GM19463 (cell line): Measurements from ENCODE around the gene ANKS1B.

Source experiments
- ATAC-seq: cut with Tn5 transposase; IDR thresholded peaks from one replicate; pipeline ENCODE4 v1.9.1; 2021; ENCODE audit warnings: mild to moderate bottlenecking, moderate library complexity; ENCODE audit not compliant: unreplicated experiment

ANKS1B gene

DNA sequence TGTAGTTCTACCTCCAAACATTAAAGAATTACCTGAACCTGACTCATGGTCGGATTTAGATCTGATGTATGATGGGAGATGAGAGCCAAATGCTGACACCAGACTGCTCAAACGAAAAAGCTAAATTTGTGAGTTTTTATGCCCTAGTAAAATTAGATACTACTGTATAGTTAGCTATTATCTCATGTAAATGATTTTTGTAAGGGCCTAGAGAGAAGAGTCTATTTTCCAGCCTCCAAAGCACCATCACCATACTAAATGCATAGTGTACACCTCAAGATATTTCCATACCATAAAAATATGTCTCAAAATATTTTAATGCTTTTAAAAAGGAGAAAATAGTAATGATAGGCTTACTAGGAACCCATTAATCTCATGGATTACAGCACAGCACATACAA is 18.3 kb downstream of the ANKS1B start:
- ATAC-seq = no peak

DNA sequence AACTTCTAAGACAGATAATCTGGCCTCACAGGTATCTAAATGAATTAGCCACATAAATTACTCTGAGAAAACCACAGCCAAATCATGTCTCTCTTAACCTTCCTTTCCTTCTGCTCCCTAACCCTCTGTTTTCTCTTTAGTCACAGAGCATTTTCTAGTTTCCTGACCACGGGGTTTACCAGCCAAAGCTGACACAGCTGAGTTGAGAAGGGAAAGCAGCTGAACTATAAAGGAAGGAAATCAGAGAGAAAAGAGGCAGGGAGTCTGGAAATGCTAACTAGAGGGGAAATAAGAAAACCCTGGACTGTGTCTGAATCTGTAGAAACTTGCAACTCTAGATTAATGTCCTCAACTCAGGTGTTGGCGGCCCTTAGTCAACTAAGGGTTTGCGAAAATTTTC is 24.4 kb downstream of the ANKS1B start:
- no peak for ATAC-seq

DNA sequence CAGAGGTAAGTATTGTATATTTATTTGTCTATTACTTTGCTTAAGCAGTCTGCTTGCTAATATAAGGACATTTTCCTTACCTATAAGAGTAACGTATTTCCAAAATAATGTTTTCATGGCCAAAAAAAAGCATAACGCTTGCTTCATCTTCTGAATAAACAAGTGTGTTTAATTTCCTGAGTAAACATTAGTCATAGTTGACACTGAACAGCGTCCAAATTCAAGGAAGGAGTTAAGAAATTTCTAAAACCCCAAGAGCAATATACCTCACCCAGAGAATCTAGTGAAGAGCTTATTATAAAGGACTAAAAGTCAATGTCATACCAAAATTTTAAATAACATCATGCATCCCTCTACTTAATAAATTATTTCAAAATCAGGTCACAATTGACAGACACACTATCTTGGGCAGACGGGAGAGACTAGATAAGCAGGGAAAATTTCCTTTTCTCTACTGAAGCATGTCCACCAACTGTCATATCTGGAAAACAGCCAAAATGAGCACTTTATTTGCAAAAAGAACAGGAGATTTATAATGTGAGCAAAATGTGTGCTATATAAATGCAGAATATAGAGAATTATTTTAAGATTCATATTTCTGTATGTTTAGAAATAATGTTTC is 25.1 kb downstream of the ANKS1B start:
- no peak for ATAC-seq

DNA sequence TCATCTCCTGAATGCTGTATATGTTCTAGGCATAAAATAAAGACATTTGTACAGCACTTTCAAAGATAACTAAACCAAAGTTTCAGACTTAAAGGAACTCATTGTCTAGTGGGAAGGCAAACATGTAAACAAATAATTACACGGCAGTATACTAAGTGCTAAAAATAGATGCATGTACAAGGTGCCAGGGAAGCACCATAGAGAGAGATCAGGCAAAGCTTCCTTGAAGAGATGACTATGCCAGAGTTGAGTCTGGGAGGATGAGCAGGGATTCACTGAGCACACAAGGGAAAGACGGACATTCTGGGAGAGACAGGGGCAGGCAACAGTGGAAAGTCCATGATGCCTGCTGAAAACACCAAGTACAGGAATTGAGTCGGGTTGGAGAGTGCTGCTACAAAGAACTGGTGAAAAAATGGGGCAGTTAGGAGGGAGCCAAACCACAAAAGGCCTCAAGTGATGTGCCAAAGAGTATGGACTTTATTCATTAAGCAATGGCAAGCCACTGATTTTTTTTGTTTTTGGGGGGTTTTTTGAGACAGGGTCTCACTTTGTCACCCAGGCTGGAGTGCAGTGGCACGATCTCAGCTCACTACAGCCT is 26.8 kb downstream of the ANKS1B start:
- no peak for ATAC-seq

DNA sequence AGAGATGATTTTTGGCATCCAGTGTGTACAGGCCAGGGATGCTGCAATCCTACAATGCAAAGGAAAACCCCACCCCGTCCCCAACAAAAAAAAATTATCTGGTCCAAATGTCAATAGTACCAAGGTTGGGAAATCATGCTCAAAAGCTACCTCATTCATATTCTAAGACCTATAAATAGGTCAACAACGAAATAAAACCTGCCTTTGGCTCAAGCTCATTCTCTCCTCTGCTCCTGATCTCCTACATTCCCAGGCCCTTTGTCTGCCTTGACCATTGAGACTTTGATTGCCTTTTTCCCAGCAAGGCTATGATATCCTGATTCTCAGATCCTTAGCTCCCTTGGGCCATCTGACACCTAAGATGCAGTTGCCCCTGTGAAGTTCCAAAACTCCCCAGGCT is 30.0 kb downstream of the ANKS1B start:
- no peak for ATAC-seq

DNA sequence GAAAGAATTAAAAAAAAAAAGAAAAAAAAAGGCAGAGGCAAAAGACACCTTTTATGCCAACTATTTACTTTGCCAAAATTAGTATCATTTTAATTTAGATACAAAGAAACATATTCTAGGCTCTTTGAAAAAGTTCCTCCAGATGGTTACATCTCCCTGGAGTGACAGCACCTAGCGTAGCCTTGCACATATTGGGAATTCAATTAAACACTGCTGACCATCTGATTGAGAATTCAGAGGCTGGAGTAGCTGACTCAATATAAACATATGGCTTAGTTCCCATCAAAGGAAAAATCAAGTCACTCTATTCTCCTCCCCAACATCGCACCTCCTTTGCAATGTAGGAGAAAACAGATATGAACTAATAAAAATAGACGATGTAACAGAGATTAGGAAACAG is 36.4 kb downstream of the ANKS1B start:
- ATAC-seq = no peak

DNA sequence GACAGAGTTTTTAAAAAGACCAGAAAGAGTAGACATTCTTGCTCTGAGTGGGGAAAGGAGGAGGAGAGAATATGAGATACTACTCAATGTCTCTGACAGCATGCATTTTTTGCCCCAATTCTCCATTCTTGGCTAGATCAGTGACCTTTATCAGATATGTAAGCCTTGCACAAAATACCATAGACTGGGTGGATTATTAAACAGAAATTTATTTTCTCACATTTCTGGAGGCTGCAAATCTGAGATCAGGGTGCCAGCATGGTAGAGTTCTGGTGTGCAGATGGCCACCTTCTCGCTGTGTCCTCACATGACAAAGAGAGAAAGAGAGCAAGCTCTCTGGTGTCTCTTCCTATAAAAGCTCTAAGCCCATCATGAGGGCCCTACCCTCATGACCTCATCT is 38.6 kb downstream of the ANKS1B start:
- ATAC-seq = no peak

DNA sequence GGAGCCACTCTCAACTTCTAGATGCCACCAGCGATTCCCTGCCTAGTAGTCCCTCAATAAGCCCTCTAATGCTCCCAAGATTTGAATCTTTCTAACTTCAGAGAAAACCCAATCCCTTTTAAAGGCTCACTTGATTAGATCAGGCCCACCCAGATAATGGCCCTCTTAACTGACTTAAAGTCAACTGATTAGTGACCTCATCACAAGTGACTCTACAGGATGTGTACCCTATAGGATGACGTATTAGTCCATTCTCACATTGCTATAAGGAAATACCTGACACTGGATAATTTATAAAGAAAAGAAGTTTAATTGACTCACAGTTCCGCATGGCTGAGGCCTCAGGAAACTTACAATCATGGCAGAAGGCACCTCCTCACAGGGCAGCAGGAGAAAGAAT is 49.1 kb downstream of the ANKS1B start:
- ATAC-seq = no peak

DNA sequence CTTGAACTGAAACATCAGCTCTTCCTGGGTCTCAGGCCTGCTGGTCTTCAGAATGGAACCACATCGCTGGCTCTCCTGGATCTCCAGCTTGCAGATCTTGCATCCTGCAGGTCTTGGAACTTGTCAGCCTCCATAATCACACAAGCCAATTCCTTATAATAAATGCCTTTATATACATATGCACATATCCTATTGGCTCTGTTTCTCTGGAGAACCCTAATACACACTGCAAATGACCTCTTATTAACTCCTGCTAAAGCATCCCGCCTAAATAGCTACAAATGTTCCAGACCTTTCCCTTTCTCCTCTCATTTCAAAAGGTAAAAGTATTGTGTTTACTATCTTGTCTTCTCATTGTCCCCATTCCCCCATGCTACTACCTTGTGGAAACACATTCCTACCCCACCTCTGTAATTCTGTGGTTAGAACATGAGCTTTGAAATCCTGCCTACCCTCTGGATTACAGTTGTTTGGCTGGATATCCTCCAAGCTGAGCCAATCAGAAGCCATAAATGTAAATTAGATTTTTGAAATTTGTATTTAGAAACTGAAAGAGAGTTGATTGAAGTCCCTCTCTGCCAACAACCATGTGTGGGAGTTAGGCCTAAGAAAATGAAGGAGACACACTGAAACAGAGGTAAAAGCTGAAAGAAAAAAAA is 58.1 kb downstream of the ANKS1B start:
- no peak for ATAC-seq

DNA sequence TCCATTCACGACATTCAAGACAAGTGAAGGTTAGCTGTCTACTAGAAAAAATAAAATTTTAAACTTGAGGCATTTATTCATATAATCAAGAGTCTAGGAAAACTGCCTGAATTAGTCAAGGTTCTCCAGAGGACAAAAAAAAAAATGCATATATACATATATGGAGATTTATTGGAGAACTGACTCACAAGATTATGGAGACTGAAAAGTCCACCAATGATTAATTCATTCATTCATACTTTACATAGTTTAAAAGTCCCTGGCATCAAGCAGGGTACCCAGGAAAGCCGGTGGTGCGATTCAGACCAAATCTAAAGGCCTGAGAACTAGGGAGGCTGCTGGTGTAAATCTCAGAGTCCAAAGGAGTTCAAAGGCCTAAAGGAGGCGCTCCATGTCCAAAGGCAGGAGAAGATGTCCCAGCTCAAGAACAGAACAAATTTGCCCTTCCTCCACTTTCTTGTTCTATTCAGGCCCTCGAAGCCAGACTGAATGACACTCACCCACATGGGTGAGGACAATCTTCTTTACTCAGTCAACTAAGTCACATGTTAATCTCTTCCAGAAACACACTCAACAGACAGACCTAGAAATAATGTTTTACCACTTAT is 64.3 kb downstream of the ANKS1B start:
- no peak for ATAC-seq

DNA sequence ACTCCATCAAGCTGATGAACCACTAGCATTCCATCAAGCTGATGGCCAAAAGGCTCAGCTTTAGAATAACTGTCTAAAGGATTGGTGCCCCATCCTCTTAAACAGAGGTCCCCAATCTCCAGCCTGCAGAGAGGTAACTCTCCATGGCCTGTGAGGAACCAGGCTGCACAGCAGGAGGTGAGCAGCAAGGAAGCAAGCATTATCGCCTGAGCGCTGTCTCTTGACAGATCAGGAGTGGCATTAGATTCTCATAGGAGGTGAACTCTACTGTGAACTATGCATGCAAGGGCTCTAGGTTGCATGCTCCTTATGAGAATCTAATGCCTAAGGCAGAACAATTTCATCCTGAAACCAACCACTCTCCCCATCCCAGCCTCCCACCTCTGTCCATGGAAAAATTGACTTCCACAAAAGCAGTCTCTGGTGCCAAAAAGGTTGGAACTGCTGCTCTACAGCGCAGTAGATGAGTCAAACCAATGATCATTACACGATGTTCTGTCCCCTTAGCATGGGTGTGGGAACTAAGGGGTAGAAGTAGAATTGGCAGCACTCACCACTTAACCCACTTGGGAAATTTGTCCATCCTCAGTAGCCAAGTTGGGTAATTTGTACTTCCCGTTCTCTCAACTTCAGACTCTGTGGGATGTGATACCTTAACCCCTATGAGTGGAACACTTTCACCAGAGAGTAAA is 66.9 kb downstream of the ANKS1B start:
- ATAC-seq = no peak

DNA sequence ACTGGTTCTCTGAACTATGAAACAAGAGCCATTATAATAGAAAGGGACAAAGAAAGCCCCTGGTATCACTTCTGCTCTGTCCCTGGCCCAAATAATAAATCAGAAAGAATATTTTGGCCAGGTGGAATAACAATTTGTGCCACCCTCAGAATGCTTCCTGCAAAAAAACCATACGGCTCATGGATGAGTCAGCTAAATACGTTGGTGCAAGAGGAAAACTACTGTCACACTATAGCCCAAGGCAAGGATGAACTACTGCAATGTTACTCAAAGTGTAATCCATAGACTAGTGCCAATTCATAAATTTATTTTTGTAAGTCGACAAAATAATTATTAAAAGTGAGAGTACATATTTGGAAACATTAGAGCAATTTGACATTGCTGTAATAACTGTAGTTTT is 68.2 kb downstream of the ANKS1B start:
- no peak for ATAC-seq

DNA sequence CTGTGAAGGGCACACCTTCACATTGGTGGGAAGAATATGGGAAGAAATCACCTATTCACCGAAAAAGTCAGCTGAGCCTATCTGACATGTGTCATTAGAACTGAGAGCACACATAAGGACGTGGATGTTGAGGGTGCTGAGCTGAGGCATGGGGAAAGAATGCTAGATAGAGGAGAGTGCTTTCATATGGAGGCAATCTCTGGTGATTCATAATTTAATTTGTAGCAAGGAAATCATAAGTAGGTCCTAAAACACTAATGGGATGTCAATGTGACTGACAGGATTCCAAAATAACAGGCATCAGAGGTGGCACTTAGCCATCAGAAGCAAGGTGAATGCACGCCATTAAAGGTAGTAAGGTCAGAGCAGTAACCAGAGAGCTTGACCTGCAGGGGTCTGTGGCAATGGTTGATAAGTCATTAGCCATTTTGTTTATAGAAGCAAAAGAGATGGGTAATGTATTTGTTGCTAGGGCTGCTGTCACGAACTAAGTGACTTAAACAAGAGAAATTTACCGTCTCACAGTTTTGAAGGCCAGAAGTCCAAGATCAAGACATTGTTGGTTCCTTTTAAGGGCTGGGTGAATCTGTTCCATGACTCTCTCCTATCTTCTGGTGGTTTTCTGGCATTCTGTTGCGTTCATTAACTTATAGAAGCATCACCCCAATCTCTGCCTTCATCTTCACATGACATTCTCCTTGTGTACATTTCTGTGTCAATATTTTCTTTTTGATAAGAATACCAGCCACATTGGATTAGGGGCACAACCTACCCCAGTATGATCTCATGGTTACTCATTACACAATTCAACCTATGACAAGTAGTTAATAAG is 69.3 kb downstream of the ANKS1B start:
- ATAC-seq = no peak

DNA sequence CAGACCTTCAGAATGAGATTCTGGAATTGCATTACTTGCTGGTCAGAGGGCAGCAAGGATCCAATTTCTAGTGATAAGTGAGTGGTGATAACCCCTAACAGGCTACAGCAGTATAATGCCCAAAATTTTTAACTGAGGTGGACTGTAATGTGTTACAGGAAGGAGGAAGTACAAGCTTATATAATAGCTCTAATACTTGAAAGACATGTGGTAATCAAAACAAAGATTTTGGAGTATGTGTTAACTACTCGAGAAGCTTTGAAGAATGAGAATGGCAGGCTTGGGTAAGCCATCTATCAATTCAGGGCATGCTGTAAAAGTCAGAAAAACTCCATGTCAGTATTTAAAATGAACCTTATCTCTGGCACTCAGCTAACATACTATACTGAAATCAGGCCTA is 70.5 kb downstream of the ANKS1B start:
- no peak for ATAC-seq

DNA sequence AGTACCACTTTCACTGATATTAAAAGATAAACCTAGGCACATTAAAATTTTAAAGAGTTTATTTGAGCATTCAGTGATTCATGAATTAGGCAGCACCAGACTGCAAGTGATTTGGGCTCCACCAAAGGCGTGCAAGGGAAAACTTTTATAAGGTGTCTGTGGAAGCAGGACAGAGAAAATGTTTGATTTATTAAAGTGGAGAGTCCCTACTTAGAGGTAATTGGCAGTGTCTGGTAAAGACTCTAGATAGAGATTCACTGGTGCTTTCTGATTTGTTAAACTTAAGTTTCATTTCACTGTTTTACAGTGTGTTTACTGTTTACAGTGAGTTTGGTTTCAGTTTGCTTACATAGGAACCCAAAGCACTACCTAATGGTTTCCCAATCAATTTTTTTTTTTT is 72.8 kb downstream of the ANKS1B start:
- peak; percentile 79 for ATAC-seq

DNA sequence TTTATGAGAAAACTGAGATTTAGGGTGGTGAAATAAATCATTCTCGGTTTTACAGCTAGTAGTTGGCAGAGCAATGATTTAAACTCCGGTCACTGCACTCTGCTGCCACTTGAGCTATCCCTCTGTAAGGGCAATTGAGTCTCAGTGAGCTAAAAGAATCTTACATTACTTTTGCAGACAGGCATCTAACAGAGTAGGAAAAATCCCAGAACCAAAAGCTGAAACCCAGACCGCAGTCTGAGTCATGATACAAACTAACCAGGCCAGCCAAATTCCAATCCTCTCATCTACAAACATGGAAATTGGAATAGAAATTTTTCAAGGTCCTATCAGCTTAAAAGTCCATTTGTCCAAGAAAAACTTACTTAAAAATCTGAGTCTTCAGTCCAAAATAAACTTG is 73.7 kb downstream of the ANKS1B start:
- ATAC-seq = no peak

DNA sequence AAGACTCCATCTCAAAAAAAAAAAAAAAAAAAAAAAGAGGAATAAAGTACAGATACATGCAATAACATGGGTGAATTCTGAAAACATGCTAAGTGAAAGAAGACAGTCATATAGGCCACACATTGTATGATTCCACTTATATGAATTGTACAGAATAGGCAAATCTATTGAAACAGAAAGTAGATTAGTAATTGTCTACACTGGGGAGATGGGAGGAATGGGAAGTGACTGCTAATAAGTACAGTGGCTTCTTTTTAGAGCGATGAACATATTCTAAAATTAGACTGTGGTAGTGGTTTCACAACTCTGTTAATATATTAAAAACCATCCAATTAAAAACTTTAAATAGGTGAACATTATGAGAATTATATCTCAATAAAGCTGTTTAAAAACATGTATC is 74.4 kb downstream of the ANKS1B start:
- ATAC-seq = peak; percentile 40

DNA sequence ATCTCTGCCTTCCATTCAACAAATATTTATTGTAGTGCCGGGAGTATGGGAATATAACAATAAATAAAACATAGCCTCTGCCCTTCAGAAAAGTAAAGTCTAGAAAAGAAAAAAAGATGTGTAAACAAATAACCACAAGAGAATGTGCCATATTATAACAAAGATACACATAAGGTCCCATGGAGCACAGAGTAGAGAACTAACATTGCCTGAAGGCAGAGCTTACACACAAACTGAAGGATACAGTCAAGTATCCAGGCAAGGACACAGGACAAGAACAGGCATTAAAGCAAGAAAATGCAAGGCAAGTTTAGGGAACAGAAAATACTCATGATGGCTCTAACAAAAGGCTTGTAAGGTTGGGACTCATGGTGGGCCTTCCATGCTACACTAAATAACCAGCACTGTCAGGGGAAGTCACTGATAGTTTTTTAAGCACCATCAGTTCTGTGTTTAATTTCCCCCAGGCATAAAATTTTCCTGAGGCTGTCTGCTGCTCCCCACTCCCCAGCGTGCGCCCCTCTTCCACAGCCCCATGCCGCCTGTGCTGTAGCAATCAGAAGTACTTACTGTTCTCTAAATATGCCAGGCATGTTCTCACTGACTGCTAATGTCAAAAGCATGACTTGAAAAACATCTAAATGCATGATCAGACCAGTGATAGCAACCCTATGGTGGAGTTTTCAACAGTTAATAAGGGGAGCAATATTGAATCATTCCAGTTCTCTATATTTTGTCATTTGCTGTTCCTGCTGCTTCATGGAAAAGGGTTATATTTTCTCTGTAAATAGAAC is 77.8 kb downstream of the ANKS1B start:
- ATAC-seq = no peak

DNA sequence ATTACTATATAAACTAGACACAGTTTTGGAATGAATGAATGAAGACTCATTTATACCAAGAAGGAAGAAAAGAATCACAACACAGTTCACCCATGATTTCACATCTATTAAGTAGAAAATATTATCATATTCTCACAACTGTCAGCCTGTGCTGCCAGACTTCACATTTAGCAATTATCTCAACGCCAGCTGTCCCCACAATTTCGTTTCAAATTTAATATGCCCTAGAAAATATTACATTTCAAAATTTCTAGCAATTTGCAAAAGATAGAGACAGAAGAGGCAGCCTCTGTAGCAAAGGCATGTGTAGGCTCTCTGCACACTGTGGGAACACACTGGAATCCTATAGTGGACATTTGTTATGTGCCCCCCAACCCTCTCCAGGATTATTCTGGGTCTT is 83.6 kb downstream of the ANKS1B start:
- ATAC-seq = no peak

DNA sequence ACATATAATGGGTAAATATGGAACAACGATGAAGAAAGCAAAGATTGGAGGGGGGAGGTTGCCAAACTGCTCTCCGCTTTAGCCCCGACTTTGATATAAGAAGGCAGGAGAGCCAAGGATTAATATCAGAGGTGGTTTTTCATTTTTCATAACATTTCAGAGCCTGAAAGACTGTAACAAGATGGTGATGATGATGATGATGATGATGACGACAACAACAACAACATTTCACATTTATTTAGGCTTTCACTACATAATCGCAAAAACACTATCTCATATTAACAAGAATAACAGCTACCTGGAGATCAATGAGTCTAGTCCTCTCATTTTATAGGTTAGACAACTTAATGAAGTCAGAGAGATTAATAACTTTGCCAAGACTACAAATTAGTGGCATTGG is 86.1 kb downstream of the ANKS1B start:
- no peak for ATAC-seq
